ENCODE measurements around the gene PRPF8. TPM values are rescaled to one million over a fixed set of nuclear protein-coding genes. Genes with fewer than 3 reads are reported as not detected.

The PRPF8 gene
- total and polyA plus RNA-seq, 10 of the 15 experiments (the other 5 are each of a cell fraction or from before 2014, with no cell fraction given) = 77.2 to 337 (median 162) TPM

DNA sequence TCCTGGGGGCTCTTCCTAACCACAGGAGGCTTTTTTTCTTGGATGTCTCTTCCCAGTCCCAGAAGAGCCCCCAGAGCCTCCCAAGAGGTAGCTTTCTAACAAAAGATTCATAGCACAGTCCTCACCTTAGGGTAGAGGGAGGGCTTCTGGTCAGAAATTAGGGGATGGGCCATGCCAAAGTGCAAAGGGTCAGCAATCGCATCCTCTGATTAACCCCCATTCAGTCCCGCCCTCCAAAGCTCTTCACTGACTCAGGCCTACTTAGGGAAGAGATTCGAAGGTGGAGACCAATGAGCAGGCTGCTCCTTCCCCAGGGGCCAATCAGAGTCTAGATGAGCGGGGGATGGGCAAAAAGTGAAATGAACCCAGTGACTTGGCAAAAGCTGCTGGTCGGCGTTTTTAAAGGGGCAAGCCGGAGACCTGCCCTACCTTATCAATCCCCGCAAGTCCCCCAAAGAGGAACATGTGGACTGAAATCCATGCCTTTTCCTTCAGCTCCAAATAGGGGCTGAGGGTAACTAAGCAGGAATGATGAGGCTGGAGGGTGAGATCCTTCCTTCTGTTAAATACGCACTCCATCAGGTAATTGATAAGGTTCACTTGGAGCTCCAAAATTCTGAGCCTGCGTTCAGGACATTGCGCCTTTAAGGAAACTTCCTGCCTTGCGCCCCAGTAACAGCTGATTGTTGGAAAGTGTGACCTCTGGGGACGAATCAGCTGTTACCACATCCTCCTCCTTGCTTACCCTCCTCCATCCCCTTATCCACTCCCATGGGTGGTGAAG, 32.4 kb upstream of the PRPF8 start:
- Histone ChIP-seq H3K9me3 (replicated peaks; ENCODE audit: control insufficient read depth, insufficient read depth, low read length) (no peaks in the 10 kb centered on the region), H4K20me1 (ENCODE audit: control insufficient read depth, insufficient read depth) (no peaks in the 10 kb centered on the region), H3K27ac (ENCODE audit: control insufficient read depth, insufficient read depth) (peak overlapping the region; percentile 98), H3K4me1 (ENCODE audit: control insufficient read depth, insufficient read depth, low read length) (peaks cover 7% of the 10 kb centered on the region), H3K9ac (ENCODE audit: control insufficient read depth, insufficient read depth, low read length) (peak overlapping the region; percentile 99), H2AFZ (ENCODE audit: control insufficient read depth, low read depth, low read length) (peak overlapping the region; percentile 98), H3K4me2 (ENCODE audit: control insufficient read depth, insufficient read depth) (peak overlapping the region; percentile 98), H3K79me2 (ENCODE audit: control insufficient read depth, insufficient read depth, low read length) (peaks cover 7% of the 10 kb centered on the region), H3K27me3 (replicated peaks in 1 of 2; ENCODE audit: control insufficient read depth in 2 of 2, insufficient read depth in 2 of 2, low read length in 1 of 2) (no peaks in the 10 kb centered on the region), H3K36me3 (ENCODE audit: control insufficient read depth in 2 of 2, insufficient read depth in 2 of 2, low read length in 1 of 2) (peaks cover 0 to 7% of the 10 kb centered on the region in 2 experiments; a peak in 2 of 4 replicates), H3K4me3 (peak overlapping the region; percentile 89)
- FAIRE-seq = peak; percentile 99
- ChIA-PET RAD21 (ENCODE audit: unreplicated experiment) (interaction anchor here (0.9 to 4.1 kb wide), 26 partner anchors 10 to 619 kb away, joined by 3 to 25 read pairs (median 5); partner anchors contain the start of genes INPP5K, PRPF8, RILP and RPA1), CTCF (interaction anchor here (0.7 to 11.0 kb wide), 17 partner anchors 19 to 487 kb away, joined by 3 to 232 read pairs (median 5); partner anchors contain the start of genes PRPF8, RILP, RPA1 and SMYD4), POLR2A (interaction anchor here (0.5 to 2.3 kb wide), 29 partner anchors 9 to 683 kb away, joined by 3 to 18 read pairs (median 4); partner anchors contain the start of genes PRPF8, RILP, RPA1 and SGSM2), SMC1A (ENCODE audit: uncharacterized antibody, unreplicated experiment) (interaction anchor here (0.7 to 8.4 kb wide), 25 partner anchors 16 to 421 kb away, joined by 3 to 88 read pairs (median 4); partner anchors contain the start of genes DPH1, PRPF8 and RILP)
- in situ Hi-C loops (cut with MboI) (no loop called here), intact Hi-C loops (cut with micrococcal nuclease; ENCODE audit: unreplicated experiment) (loop anchor here (2.0 to 5.0 kb wide), 3 partner anchors 50 to 155 kb away; partner anchors contain the start of genes PITPNA and RPA1)
- peak; percentile 84 for ATAC-seq
- peak; percentile 97 for DNase-seq (ENCODE audit: low read depth, low spot score)
- 2% methylated on average over 13 of the region's 13 CpGs for WGBS (ENCODE audit: insufficient coverage, insufficient replicate concordance, low lambda C conversion rate, missing lambda C conversion rate)
- no TSS peak for BruUV-seq (replicated peaks)
- TF ChIP-seq, protein P1, sequence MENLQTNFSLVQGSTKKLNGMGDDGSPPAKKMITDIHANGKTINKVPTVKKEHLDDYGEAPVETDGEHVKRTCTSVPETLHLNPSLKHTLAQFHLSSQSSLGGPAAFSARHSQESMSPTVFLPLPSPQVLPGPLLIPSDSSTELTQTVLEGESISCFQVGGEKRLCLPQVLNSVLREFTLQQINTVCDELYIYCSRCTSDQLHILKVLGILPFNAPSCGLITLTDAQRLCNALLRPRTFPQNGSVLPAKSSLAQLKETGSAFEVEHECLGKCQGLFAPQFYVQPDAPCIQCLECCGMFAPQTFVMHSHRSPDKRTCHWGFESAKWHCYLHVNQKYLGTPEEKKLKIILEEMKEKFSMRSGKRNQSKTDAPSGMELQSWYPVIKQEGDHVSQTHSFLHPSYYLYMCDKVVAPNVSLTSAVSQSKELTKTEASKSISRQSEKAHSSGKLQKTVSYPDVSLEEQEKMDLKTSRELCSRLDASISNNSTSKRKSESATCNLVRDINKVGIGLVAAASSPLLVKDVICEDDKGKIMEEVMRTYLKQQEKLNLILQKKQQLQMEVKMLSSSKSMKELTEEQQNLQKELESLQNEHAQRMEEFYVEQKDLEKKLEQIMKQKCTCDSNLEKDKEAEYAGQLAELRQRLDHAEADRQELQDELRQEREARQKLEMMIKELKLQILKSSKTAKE (IDR thresholded peaks at IDR 0.05; ENCODE audit: low read depth, poor library complexity, severe bottlenecking) = no peak
- TF ChIP-seq ZNF384 (IDR thresholded peaks at IDR 0.05; ENCODE audit: borderline replicate concordance, low read depth, low read length) (no peak), POLR2AphosphoS5 (IDR thresholded peaks at IDR 0.05; ENCODE audit: low read length) (peak; percentile 85), MYB (IDR thresholded peaks at IDR 0.05; ENCODE audit: borderline replicate concordance, low read depth, low read length) (no peak), SP1 (IDR thresholded peaks at IDR 0.05; ENCODE audit: low read depth, low read length) (peak; percentile 92), LARP7 (IDR thresholded peaks at IDR 0.05) (no peak; the same call in 1 of the 2 replicates), JUND (IDR thresholded peaks at IDR 0.05; ENCODE audit: low read depth, low read length) (no peak), ZNF207 (IDR thresholded peaks at IDR 0.05; ENCODE audit: borderline replicate concordance) (peak; percentile 32; the same call in 1 of the 2 replicates), POU2F2 (IDR thresholded peaks at IDR 0.05; ENCODE audit: borderline replicate concordance, low read depth, low read length) (peak; percentile 27; the same call in 2 of the 3 replicates)
- TF ChIP-seq, protein P2, sequence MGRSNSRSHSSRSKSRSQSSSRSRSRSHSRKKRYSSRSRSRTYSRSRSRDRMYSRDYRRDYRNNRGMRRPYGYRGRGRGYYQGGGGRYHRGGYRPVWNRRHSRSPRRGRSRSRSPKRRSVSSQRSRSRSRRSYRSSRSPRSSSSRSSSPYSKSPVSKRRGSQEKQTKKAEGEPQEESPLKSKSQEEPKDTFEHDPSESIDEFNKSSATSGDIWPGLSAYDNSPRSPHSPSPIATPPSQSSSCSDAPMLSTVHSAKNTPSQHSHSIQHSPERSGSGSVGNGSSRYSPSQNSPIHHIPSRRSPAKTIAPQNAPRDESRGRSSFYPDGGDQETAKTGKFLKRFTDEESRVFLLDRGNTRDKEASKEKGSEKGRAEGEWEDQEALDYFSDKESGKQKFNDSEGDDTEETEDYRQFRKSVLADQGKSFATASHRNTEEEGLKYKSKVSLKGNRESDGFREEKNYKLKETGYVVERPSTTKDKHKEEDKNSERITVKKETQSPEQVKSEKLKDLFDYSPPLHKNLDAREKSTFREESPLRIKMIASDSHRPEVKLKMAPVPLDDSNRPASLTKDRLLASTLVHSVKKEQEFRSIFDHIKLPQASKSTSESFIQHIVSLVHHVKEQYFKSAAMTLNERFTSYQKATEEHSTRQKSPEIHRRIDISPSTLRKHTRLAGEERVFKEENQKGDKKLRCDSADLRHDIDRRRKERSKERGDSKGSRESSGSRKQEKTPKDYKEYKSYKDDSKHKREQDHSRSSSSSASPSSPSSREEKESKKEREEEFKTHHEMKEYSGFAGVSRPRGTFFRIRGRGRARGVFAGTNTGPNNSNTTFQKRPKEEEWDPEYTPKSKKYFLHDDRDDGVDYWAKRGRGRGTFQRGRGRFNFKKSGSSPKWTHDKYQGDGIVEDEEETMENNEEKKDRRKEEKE (IDR thresholded peaks at IDR 0.05) = no peak
- TF ChIP-seq, protein P3, sequence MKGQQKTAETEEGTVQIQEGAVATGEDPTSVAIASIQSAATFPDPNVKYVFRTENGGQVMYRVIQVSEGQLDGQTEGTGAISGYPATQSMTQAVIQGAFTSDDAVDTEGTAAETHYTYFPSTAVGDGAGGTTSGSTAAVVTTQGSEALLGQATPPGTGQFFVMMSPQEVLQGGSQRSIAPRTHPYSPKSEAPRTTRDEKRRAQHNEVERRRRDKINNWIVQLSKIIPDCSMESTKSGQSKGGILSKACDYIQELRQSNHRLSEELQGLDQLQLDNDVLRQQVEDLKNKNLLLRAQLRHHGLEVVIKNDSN (IDR thresholded peaks at IDR 0.05; ENCODE audit: borderline replicate concordance, extremely low read length, insufficient read depth, low read depth, low read length) = peak; percentile 63
